ENCODE measurements around the gene FHL1.

- TF ChIP-seq, protein P1, sequence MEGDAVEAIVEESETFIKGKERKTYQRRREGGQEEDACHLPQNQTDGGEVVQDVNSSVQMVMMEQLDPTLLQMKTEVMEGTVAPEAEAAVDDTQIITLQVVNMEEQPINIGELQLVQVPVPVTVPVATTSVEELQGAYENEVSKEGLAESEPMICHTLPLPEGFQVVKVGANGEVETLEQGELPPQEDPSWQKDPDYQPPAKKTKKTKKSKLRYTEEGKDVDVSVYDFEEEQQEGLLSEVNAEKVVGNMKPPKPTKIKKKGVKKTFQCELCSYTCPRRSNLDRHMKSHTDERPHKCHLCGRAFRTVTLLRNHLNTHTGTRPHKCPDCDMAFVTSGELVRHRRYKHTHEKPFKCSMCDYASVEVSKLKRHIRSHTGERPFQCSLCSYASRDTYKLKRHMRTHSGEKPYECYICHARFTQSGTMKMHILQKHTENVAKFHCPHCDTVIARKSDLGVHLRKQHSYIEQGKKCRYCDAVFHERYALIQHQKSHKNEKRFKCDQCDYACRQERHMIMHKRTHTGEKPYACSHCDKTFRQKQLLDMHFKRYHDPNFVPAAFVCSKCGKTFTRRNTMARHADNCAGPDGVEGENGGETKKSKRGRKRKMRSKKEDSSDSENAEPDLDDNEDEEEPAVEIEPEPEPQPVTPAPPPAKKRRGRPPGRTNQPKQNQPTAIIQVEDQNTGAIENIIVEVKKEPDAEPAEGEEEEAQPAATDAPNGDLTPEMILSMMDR (conservative IDR thresholded peaks at IDR 0.05; ENCODE audit: low read depth, low read length): no peak
- TF ChIP-seq EZH2 (IDR thresholded peaks at IDR 0.05; ENCODE audit: low read length, unreplicated experiment) (no peak), EZH2phosphoT487 (IDR thresholded peaks at IDR 0.05; ENCODE audit: borderline replicate concordance, low read length) (no peak)
Measured at GRCh38 chrX:136168929-136169735, 21.8 kb downstream of the FHL1 start.

Measured in PC-3 (cell line).